Neural cell (in vitro differentiated cells): ENCODE measurements around the gene EDAR.

Source experiments
- RAD21 ChIP-seq: fragments of 450-650 bp; conservative IDR thresholded peaks from 2 replicates; pipeline ENCODE4 v1.6.1; 2014; ENCODE audit warnings: antibody characterized with exemption, mild to moderate bottlenecking, moderate library complexity
- TAF1 ChIP-seq: IDR thresholded peaks from 2 replicates; pipeline ENCODE4 v1.6.1; 2012; ENCODE audit warnings: low read depth
- TF ChIP-seq, protein P1 (sequence below): fragments of 450-650 bp; IDR thresholded peaks from 2 replicates; pipeline ENCODE4 v1.5.1; 2014; ENCODE audit warnings: antibody characterized with exemption, mild to moderate bottlenecking, moderate library complexity; ENCODE audit not compliant: poor library complexity, severe bottlenecking

DNA sequence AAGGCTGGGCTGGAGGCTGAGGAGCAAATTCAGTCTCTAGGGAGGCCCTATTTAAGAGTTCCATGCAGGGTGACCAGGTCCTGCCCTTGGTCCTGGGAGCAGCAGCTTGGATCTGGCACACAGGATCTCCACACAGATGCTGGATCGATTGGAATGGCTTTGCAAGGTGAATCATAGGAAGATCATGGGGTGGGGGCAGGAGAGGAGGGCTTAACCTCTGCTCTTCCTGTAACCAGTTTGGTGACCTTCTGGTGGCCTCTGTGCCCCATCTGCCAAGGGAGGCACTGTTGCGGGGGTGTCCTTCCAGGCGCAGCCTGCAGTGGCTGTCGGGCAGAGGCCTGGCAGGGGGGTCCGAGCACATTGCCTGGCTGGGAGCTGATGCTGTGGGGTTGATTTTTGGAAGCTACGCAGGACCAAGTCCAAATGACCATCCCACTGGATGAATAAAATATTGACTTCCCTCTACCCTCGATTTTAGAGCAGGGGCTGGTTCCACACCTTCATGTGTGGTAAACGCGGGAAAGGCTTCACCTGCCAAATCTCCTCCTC, 79.7 kb downstream of the EDAR start:
- TF ChIP-seq, protein P1, sequence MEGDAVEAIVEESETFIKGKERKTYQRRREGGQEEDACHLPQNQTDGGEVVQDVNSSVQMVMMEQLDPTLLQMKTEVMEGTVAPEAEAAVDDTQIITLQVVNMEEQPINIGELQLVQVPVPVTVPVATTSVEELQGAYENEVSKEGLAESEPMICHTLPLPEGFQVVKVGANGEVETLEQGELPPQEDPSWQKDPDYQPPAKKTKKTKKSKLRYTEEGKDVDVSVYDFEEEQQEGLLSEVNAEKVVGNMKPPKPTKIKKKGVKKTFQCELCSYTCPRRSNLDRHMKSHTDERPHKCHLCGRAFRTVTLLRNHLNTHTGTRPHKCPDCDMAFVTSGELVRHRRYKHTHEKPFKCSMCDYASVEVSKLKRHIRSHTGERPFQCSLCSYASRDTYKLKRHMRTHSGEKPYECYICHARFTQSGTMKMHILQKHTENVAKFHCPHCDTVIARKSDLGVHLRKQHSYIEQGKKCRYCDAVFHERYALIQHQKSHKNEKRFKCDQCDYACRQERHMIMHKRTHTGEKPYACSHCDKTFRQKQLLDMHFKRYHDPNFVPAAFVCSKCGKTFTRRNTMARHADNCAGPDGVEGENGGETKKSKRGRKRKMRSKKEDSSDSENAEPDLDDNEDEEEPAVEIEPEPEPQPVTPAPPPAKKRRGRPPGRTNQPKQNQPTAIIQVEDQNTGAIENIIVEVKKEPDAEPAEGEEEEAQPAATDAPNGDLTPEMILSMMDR: no peak
- TF ChIP-seq RAD21: no peak
- TF ChIP-seq TAF1: no peak
